Stimulated activated CD4-positive, alpha-beta T cell treated with anti-CD3 and anti-CD28 coated beads, Interleukin-1b, Interleukin-23, amount 100 ng/mL, for 24 hours (primary cell): ENCODE data around the gene IKZF3.
"Not testable (repeated sequence)": the region's sequence is repeated elsewhere in the genome, so short reads cannot be mapped to it uniquely, and the experiment has no call there.

Experiments used
- DNase-seq, 4 experiments: peaks; one replicate each; pipeline ENCODE4 v3.0.0-alpha.2; 2020; ENCODE audit warnings: low read depth in 4 of 4, low spot score in 1 of 4

The IKZF3 gene

DNA sequence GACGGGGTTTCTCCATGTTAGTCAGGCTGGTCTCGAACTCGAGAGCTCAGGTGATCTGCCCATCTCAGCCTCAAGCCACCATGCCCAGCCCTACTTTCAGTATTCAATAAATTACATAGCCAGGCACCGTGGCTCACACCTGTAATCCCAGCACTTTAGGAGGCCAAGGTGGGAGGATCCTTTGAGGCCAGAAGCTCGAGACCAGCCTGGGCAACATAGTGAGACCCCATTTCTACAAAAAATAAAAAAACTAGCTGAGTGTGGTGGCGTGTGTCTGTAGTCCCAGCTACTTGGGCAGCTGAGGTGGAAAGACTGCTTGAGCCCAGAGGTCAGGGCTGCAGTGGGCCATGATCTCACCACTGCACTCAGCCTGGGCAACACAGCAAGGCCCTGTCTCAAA, 142.0 kb downstream of the IKZF3 start:
- no peak for DNase-seq

DNA sequence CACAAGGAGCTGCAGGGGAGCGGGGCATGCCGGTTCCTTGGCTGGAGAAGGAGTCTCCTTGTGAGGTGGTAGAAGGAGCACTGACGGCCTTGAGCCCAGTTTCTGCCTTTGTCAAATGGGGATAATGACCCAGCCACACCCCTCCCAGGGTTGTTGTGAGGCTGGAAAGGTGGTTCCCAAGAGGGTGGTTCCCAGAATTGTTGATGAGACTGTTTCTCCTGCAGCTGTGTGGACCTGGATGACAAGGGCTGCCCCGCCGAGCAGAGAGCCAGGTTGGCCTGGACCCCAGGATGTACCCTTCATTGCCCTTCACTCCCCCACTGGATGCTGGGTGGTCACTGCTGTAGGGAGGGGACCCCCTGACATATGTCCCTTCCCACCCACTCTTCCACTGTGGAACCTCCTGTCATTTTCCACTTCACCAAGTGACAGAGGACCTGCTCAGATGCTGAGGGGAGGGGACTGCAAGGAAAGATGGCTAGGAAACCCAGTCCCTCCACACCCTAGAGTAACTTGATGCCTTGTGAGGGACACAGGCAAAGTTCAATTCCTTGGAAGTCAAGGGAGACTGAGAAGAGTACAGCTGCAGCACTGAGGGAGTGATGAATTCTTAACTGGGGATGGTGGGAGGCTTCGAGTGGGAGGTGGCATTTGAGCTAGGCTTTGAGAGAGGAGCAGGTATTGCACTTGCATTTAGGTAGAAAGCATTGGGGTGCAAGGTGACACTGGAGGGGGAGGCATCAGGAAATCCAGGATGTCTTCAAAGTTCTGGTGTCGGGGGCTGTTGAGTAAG, 144.4 kb downstream of the IKZF3 start:
- no peak for DNase-seq

DNA sequence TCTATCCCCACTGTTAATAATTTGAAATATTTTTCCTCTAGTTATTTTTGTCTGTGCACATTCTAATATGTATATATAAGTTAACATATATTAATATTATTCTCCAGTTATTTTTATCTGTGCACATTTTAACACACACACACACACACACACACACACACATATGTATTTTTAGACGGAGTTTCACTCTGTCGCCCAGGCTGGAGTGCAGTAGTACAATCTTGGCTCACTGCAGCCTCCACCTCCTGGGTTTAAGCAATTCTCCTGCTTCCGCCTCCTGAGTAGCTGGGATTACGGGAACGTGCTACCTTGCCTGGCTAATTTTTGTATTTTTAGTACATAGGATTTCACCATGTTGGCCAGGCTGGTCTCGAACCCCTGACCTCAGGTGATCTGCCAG, 146.5 kb downstream of the IKZF3 start:
- DNase-seq: no peak

DNA sequence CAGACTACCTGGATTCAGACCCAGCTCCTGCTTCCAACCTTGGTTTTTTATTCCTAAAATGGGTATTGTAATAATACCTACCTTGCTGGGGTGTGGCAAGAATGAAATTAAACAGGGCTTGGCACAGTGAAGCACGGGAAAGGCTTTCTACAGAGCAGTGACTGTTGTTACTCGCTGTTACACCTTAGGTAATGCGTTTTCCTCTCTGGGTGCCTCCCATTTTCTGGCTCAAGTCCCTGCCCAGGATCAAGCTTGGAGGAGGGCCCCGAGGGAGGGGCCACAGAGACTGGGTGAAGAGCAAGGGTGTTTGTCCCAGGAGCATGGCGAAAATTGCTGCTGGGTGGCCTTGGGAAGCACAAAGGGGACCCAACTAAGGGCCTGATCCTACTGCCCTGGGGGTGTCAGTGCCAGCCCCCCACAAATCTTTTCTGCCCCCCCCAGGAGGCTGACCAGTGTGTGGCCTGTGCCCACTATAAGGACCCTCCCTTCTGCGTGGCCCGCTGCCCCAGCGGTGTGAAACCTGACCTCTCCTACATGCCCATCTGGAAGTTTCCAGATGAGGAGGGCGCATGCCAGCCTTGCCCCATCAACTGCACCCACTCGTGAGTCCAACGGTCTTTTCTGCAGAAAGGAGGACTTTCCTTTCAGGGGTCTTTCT, 147.1 kb downstream of the IKZF3 start:
- DNase-seq: no peak

DNA sequence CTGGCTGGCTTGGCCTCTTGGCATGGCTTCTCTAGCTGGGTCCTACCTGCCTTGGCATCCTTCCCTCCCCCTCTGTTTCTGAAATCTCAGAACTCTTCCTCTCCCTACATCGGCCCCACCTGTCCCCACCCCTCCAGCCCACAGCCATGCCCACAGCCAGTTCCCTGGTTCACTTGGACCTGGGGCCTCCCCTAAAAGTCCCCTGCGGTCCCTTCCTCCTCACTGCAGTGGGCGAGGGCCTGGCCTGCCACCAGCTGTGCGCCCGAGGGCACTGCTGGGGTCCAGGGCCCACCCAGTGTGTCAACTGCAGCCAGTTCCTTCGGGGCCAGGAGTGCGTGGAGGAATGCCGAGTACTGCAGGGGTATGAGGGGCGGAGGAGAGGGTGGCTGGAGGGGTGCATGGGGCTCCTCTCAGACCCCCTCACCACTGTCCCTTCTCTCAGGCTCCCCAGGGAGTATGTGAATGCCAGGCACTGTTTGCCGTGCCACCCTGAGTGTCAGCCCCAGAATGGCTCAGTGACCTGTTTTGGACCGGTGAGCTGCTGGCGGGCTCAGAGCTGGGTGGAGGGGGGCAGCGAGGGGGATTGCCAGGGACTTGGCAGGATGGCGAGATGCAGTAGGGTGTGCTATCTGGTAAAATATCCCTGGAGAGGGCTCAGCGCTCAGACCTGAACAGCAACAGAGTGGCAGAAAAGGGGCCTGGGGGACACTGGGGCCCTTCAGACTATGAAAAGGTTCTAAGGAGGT, 147.9 kb downstream of the IKZF3 start:
- no peak for DNase-seq

DNA sequence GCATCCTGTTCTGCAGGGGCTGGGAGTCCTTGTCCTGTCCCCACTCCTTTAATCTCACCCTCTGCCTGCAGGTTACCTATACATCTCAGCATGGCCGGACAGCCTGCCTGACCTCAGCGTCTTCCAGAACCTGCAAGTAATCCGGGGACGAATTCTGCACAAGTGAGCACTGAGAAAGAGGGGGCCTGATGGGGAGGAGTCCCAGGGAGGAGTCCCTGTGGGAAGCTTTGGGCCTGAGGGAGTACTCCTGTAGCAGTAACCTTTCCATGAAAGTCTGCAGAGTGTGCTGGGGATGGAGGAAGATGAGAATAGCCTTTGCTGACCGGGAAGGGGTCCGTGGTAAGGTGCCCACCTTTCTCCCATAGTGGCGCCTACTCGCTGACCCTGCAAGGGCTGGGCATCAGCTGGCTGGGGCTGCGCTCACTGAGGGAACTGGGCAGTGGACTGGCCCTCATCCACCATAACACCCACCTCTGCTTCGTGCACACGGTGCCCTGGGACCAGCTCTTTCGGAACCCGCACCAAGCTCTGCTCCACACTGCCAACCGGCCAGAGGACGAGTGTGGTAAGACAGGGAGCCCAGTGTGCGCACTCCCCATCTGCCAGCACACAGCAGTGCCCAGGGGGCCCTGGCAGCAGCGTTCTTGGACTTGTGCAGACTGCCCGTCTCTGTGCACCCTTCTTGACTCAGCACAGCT, 148.6 kb downstream of the IKZF3 start:
- no peak for DNase-seq

DNA sequence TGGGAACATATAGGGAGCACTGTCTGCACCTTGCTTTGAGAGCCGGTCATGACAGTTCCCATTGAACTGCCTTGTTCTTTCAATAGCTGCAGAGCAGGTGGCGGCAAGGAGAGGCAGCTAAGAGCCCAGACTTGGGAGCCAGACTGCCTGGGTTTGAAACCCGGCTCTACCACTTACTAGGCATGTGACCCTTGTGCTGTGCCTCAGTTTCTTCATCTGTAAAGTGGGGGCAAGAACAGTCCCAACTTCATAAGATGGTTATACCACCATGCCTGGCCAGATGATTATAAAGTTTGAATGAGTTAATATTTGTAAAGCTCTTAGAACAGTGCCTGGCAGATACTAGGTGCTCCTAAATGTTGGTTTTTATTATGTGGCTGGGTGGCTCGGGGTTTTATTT, 149.9 kb downstream of the IKZF3 start:
- no peak for DNase-seq

DNA sequence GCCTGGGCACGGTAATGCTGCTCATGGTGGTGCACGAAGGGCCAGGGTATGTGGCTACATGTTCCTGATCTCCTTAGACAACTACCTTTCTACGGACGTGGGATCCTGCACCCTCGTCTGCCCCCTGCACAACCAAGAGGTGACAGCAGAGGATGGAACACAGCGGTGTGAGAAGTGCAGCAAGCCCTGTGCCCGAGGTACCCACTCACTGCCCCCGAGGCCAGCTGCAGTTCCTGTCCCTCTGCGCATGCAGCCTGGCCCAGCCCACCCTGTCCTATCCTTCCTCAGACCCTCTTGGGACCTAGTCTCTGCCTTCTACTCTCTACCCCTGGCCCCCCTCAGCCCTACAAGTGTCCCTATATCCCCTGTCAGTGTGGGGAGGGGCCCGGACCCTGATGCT, 152.3 kb downstream of the IKZF3 start:
- no peak for DNase-seq

DNA sequence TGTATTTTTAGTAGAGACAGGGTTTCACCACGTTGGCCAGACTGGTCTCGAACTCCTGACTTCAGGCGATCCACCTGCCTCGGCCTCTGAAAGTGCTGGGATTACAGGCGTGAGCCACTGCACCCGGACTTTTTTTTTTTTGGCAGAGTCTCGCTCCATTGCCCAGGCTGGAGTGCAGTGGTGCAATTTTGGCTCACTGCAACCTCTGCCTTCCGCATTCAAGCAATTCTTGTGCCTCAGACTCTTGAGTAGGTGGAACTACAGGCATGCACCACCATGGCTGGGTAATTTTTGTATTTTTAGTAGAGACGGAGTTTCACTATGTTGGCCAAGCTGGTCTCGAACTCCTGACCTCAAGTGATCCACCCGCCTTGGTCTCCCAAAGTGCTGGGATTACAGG, 153.0 kb downstream of the IKZF3 start:
- not testable (repeated sequence) for DNase-seq

DNA sequence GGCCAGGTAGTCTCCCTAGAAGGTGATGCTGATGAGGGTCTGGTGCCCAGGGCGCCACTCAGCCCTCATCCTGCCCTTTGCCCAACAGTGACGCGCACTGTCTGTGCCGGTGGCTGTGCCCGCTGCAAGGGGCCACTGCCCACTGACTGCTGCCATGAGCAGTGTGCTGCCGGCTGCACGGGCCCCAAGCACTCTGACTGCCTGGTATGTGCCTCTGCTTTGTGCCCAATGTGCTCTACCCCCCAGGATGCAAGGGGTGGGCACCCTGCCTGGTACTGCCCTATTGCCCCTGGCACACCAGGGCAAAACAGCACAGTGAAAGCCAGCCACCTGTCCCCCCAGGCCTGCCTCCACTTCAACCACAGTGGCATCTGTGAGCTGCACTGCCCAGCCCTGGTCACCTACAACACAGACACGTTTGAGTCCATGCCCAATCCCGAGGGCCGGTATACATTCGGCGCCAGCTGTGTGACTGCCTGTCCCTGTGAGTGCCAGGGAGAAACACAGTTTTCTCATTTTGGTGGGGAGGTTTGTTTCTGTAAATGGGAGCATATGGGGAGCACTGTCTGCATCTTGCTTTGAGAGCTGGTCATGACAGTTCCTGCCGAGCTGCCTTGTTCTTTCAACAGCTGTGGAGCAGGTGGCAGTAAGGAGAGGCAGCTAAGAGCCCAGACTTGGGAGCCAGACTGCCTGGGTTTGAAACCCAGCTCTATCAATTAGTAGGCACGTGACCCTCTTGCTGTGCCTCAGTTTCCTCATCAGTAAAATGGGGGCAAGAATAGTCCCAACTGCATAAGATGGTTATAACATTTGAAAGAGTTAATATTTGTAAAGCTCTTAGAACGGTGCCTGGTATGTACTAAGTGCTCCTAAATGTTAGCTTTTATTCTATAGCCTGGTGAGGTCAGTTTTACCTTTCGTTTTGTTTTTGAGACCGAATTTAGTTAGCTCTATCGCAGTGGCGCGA, 153.8 kb downstream of the IKZF3 start:
- no peak for DNase-seq

DNA sequence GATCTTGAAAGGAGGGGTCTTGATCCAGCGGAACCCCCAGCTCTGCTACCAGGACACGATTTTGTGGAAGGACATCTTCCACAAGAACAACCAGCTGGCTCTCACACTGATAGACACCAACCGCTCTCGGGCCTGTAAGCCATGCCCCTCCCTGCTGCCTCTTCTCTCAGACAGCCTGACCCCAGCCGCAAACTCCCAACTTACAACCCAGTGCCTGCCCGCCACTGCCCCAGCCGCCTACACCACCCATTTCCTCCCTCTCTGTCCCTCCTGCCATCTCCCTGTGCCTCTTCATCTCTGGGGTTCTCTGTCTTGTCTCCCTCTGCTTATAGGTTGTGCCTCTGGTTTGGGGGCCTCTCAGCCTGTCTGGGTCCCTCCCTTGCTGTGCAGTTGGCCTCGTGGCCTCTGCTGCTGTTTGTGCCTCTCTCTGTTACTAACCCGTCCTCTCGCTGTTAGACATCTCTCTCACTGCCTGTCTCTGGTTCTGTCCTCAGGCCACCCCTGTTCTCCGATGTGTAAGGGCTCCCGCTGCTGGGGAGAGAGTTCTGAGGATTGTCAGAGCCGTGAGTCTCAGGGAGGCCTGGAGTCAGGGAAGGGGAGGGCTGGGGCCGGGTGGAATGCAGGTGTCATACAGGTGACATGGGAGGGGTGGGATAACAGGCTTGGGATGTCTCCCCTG, 154.7 kb downstream of the IKZF3 start:
- DNase-seq: no peak
